Measurements from ENCODE around the gene HOXA10. TPM values are rescaled to one million over a fixed set of nuclear protein-coding genes. Genes with fewer than 3 reads are reported as not detected.

The HOXA10 gene
- total RNA-seq, 1 experiment from 2014 or later: not detected

DNA sequence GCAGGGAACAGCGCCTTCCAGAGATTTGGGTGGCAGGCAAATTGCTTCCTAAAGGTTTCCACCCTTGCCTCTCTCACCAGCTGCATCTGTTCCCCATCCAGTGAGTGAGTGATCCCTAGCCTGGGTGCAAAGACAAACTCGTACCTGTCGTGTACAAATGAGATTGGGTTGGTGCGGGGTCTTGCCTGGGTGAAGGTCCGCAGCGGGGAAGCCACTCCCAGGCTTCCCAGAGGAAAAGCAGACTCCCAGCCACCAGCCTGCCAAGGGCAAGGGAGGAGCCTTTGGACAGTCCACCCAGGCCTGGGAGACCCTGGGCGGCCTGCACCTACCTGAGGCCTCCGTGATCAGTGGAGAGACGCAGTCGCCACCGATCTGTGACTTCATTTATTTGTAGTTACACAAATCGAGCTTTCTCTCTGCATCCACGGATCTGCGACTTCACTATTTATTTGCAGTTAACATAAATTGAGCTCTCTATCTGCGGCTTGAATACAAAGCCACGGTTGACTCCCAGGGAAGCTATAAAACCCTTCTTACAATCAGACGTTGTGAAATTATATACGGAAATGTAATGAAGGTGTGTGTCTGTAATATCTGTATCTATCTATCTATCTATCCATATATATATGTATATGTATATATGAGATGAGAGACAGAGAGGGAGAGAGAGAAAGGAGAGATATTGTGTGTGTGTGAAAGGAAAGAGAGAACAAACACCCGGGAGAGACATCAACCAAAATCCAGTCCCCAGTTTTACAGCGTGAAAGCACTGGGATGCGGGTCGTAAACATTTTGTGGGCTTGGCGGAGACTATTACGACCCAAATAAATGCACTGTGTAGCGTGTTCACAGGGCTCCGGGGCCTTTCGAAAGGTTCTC lies 14.6 kb downstream of the HOXA10 start:
- intact Hi-C loops (cut with micrococcal nuclease; ENCODE audit: unreplicated experiment): loop anchor here (2.0 to 10.0 kb wide), 3 partner anchors 477 to 1265 kb away; no protein-coding TSS in a partner anchor
- H3K27me3 ChIP-seq (replicated peaks; ENCODE audit: insufficient read depth, low read depth, low read length, poor library complexity): peaks cover 61% of the 10 kb centered on the region
- TF ChIP-seq, protein P1, sequence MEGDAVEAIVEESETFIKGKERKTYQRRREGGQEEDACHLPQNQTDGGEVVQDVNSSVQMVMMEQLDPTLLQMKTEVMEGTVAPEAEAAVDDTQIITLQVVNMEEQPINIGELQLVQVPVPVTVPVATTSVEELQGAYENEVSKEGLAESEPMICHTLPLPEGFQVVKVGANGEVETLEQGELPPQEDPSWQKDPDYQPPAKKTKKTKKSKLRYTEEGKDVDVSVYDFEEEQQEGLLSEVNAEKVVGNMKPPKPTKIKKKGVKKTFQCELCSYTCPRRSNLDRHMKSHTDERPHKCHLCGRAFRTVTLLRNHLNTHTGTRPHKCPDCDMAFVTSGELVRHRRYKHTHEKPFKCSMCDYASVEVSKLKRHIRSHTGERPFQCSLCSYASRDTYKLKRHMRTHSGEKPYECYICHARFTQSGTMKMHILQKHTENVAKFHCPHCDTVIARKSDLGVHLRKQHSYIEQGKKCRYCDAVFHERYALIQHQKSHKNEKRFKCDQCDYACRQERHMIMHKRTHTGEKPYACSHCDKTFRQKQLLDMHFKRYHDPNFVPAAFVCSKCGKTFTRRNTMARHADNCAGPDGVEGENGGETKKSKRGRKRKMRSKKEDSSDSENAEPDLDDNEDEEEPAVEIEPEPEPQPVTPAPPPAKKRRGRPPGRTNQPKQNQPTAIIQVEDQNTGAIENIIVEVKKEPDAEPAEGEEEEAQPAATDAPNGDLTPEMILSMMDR (conservative IDR thresholded peaks at IDR 0.05; ENCODE audit: low read depth, low read length): no peak
- H3K36me3 ChIP-seq (ENCODE audit: insufficient read depth, low read length, poor library complexity, severe bottlenecking): no peaks in the 10 kb centered on the region
- H3K27ac ChIP-seq (ENCODE audit: low read depth, low read length, poor library complexity, severe bottlenecking): no peak overlapping the region
- BruUV-seq (replicated peaks): no TSS peak
- CTCF ChIA-PET: no interaction called here
- no peak for DNase-seq (ENCODE audit: low spot score)
- peaks cover 7% of the 10 kb centered on the region for H3K4me1 ChIP-seq (ENCODE audit: insufficient read depth, low read length, poor library complexity, severe bottlenecking)
- POLR2A ChIA-PET (ENCODE audit: low non-redundant PET): no interaction called here
- no peaks in the 10 kb centered on the region for H3K9me3 ChIP-seq (ENCODE audit: low read depth, low read length, poor library complexity, severe bottlenecking)
- H3K4me3 ChIP-seq (ENCODE audit: low read depth, low read length, poor library complexity, severe bottlenecking): no peak overlapping the region

DNA sequence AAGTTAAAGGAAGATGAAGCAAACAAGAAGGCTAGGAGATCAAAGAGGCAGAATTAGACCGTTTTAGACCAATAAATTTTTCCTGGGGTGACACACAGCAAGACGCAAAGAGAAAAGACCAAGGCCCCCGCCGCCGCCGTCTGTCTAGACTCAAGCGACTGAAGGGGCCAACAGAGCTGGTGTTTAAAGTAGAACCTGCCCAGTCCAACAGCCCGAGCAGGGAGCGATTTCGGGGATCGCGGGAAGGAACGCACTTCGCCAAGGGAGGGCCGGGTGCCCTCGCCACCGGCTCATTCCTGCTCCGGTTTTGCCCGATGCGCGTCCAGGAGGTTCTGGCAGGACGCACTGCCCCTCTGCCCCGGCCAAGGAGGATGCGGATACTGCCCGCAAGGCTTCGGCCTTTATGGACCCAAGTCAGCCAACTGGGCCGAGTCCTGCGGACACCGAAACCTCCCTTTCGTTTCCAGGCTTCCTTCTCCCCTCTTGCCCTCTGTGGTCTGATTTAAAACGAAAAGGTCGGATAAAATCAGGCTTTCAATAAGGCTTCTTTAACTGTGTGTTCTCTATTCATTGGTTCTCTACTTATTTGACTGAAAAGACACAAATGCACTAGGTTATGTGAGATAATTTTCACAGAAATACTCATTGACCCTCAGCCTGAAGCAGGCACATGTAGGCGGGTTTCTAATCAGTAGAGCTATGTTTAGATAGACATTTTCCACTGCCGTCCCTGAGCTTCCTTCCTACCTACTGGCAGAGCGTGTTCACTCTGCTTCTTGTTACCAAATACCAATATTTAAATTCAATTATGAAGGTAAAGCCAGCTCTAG lies 15.5 kb downstream of the HOXA10 start:
- ChIA-PET POLR2A (ENCODE audit: low non-redundant PET) (no interaction called here), CTCF (interaction anchor here (0.6 to 0.7 kb wide), 2 partner anchors 305 to 1256 kb away, joined by 3 read pairs; no protein-coding TSS in a partner anchor)
- H3K27ac ChIP-seq (ENCODE audit: low read depth, low read length, poor library complexity, severe bottlenecking): no peak overlapping the region
- DNase-seq (ENCODE audit: low spot score): no peak
- H3K4me3 ChIP-seq (ENCODE audit: low read depth, low read length, poor library complexity, severe bottlenecking): no peak overlapping the region
- TF ChIP-seq EZH2 (IDR thresholded peaks at IDR 0.05; ENCODE audit: borderline replicate concordance, low read depth, low read length, poor library complexity, severe bottlenecking): no peak
- TF ChIP-seq, protein P1 (conservative IDR thresholded peaks at IDR 0.05; ENCODE audit: low read depth, low read length): no peak
- intact Hi-C loops (cut with micrococcal nuclease; ENCODE audit: unreplicated experiment): no loop called here
- H3K9me3 ChIP-seq (ENCODE audit: low read depth, low read length, poor library complexity, severe bottlenecking): no peaks in the 10 kb centered on the region
- H3K4me1 ChIP-seq (ENCODE audit: insufficient read depth, low read length, poor library complexity, severe bottlenecking): peaks cover 7% of the 10 kb centered on the region
- H3K27me3 ChIP-seq (replicated peaks; ENCODE audit: insufficient read depth, low read depth, low read length, poor library complexity): peaks cover 61% of the 10 kb centered on the region
- H3K36me3 ChIP-seq (ENCODE audit: insufficient read depth, low read length, poor library complexity, severe bottlenecking): no peaks in the 10 kb centered on the region
- no TSS peak for BruUV-seq (replicated peaks)

DNA sequence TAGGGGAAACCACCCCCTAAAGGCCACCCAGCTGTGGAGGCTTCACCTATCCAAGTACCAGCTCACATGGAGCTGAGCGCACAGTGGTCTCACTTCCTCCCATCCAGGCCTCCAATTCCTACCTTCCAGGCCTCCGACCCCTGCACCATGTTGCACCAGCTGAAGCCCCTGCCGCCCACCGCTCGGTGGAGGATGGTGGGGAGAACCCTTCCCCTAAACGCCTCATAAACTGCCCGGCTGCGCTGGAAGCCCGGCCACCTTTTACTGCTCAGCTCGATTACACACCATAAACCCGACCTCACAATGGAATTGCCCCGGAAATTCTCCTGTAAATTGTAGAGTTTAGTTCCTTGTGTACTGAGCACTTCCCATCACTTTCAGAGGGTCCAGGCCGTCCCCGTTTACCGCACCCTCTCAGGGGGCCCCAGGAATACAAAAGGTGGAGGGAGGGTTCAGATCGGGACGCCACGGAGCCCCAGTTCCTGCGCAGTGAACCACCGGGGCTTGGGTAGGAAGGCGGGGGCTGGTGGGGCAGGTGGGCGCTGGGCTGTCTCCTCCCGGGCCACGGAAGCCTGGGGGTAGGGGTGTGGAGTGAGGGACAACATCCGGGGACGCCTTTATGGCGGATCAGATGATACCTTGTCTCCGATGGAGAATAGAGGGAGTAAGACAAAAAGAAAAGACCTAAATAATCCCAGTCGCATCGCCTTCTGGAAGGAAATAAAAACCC lies 16.3 kb downstream of the HOXA10 start:
- no TSS peak for BruUV-seq (replicated peaks)
- intact Hi-C loops (cut with micrococcal nuclease; ENCODE audit: unreplicated experiment): no loop called here
- TF ChIP-seq EZH2 (IDR thresholded peaks at IDR 0.05; ENCODE audit: borderline replicate concordance, low read depth, low read length, poor library complexity, severe bottlenecking): no peak
- TF ChIP-seq, protein P1 (conservative IDR thresholded peaks at IDR 0.05; ENCODE audit: low read depth, low read length): no peak
- no peaks in the 10 kb centered on the region for H3K36me3 ChIP-seq (ENCODE audit: insufficient read depth, low read length, poor library complexity, severe bottlenecking)
- no peak overlapping the region for H3K4me3 ChIP-seq (ENCODE audit: low read depth, low read length, poor library complexity, severe bottlenecking)
- POLR2A ChIA-PET (ENCODE audit: low non-redundant PET): no interaction called here
- no peaks in the 10 kb centered on the region for H3K9me3 ChIP-seq (ENCODE audit: low read depth, low read length, poor library complexity, severe bottlenecking)
- CTCF ChIA-PET: no interaction called here
- no peak for DNase-seq (ENCODE audit: low spot score)
- peaks cover 7% of the 10 kb centered on the region for H3K4me1 ChIP-seq (ENCODE audit: insufficient read depth, low read length, poor library complexity, severe bottlenecking)
- H3K27ac ChIP-seq (ENCODE audit: low read depth, low read length, poor library complexity, severe bottlenecking): no peak overlapping the region
- H3K27me3 ChIP-seq (replicated peaks; ENCODE audit: insufficient read depth, low read depth, low read length, poor library complexity): peaks cover 61% of the 10 kb centered on the region
